ENCODE measurements around the gene SALL3. TPM values are rescaled to one million over a fixed set of nuclear protein-coding genes. Genes with fewer than 3 reads are reported as not detected.

SALL3 gene
- total RNA-seq, 1 donor from 2014 or later: under 0.01 TPM

- no peak for DNase-seq
Measured at GRCh38 chr18:79006106-79006795, 26.6 kb downstream of the SALL3 start.

DNA sequence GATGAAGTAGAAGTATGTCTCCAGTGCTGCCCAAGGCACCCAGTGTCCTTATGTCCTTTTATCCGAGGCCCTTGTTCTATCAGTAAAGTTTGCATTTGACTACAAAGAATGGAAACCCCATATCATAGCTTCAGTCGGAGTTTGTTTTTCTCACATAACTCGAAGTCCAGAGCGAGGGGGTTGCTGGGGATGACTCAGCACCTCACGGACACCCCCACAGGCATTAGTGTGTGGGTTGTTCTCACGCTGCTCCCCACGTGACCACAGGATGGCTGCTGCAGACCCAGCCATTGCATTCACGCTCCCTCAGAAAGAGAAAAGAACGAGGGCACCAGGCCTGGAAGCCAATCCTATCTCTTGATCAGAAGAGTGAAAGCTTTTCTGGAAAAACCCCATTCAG lies 27.8 kb downstream of the SALL3 start:
- no peak for DNase-seq

DNA sequence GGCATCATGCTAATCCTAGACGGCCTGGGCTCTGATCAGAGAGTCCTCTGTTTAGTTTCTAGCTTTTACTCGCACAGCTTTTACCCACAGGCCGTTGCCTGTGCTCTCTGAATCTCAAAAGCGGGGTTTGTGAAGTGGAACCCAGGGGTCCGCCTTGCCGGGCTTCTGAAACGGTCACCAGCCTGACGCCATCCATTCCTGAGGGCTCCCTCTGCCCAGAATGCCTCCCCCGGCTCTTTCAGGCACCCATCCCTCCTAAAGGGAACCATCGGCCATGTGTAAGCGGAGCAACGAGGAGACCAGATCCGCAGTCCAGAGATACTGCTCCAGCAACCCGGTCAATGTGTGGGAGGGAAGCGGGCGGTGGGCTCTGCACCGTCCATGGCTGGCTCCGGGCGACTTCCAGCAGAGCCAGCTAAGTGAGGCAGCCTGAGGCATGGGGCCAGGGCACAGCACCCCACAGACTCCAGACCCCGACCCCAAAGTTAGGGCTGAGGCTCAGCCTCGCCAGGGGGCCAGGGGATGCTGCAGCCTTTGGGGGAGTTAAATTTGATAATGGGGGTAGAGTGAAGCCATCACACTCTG lies 28.8 kb downstream of the SALL3 start:
- no peak for DNase-seq

DNA sequence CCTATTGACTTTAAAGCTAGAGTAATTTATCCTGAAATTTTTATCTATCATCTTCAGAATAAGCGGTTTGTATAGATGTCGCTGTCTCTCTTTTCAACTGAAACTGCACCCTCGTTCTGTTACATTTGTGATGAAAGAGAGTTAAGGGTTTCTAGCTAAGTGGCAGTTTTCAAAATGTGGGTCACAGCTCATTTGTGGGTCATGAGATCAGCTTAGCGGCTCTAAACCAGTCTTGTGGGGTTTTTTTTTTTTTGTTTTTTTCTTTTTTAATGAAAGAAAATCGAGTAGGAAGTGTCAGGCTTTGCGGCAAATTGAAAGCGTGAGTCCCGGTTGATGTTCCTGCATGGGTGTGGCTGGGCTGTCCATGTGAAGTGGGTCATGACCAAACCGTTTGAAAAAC lies 31.2 kb downstream of the SALL3 start:
- no peak for DNase-seq

DNA sequence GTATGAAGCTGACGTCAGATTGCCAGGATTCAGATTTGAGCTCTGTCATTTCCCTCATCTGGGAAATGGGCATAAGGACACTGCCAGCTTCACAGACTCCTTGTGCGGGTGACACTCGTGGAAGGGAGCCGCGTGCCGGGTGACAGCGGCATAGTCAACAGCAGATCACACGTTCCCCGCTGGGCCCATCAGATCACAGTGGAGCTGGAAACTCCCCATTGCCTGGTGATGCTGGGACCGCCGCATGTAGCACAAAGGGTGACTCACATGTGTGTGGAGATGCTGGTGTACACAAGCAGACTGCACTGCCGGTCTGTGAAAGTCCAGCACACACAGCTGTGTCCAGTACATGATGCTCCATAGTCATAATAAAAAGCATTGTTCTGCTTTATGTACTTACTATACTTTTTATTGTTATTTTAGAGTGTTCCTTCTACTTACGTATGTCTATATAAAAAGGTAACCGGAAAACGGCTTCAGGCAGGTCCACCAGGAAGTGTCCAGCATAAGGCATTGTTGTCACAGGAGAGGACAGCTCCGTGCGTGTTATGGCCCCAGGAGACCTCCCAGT lies 31.8 kb downstream of the SALL3 start:
- no peak for DNase-seq

DNA sequence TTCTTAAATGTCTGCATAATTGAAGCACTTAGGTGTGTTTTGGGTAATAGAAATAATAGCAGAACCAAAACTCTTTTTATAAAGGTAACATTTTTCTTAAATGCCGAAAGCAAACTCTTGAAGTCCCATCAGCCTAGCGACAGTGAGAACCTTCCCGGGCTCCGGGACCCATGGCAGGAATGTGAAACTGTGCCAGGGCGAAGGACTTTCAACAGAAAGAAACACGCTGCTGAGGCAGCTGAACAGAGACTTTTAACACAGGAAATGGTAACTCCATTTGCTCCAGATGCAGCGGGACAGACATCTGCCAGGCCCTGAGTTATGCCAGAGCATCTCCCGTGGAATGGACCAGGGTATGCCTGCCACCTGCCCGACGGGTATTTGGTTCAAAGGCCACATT lies 34.3 kb downstream of the SALL3 start:
- DNase-seq: no peak

- DNase-seq: no peak
Measured at GRCh38 chr18:79018911-79019310, 39.3 kb downstream of the SALL3 start.

DNA sequence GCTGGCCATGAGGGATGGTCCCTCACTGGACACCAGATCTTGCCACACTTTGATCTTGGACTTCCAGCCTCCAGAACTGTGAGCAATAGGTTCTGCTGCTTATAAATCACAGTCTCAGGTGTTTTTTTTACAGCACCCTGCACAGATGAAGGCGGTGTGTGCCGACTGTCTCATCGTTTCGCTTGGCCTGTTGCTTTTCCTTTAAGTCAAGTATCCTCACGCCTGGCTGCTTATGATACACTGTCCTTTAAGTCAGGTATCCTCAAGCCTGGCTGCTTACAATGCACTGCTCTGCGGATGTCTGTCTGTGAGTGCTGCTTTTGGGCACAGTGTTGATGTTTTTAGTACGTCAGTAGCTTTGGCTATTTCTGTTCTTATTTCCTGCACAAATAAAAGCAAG lies 40.3 kb downstream of the SALL3 start:
- no peak for DNase-seq

- DNase-seq: no peak
Measured at GRCh38 chr18:79022603-79023002, 43.0 kb downstream of the SALL3 start.

DNA sequence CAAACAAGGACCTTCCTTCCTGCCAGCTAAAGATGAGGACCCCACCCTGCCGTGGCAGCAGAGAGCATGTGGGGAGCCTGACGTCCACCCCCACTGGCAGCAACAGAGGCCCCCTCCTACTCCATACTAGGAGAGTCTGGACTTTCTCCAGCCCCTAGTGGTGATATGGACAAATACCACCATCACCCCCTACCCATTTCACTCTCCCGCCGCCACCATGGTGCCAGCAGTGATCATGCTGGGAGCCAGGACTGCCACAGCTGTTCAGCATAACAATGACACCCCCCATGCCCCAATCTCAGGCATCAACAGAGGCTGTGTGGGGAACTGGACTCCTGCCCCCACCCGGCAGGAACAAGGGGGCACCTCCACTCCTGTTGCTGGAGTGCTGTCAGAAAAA lies 46.9 kb downstream of the SALL3 start:
- DNase-seq: no peak

DNA sequence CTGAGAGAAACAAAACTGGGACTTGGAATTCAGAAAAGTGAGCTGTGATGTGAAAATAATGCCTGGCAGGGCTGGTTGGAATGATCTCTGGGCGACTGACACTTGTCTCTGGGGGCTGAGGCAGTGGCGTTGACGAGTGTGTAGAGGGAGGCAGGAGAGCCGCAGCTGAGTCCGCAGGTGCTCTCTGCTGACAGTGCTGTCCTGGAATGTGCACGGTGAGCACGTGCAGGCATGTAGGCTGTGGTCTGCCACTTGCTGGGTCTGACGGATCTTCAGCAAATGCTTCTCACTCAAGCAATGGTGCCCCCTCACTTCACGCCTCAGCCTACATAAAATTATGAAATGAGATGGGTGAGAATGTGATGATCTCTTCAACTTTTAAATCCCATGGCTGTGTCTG lies 51.1 kb downstream of the SALL3 start:
- no peak for DNase-seq

GRCh38 chr18:79042276-79042675 lies 62.7 kb downstream of the SALL3 start:
- no peak for DNase-seq

- DNase-seq: no peak
Measured at GRCh38 chr18:79043288-79043687, 63.7 kb downstream of the SALL3 start.

DNA sequence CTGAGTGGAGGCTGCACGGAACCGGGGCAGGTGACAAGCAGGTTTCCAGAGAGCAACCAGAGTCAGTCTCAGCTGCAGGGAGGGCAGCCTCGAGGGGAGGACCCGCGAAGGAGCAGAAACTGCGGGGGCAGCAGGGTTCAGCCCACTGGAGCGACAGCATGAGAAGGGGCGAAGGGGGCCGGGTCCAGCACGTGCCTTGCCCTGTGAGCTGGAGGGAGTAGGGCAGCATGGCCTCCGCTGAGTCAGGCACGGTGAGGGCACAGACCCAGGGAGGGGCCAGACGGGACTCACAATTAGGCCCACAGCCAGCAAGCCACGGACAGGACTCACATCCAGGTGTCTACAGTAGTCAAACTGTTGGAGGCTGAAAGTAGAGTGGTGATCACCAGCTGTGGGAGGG lies 66.9 kb downstream of the SALL3 start:
- DNase-seq: no peak

- no peak for DNase-seq
Measured at GRCh38 chr18:79047556-79048244, 68.1 kb downstream of the SALL3 start.

- no peak for DNase-seq
Measured at GRCh38 chr18:79048245-79048632, 68.6 kb downstream of the SALL3 start.

GRCh38 chr18:79049506-79049905 lies 69.9 kb downstream of the SALL3 start:
- no peak for DNase-seq

Other genes with a start within 250 kb of the SALL3 start
- 26.9 and 27.4 TPM in 2 replicates for gene ATP9B, start 89.6 kb downstream of the SALL3 start, total RNA-seq

All from dermis blood vessel endothelial cell (primary cell).